H1 (cell line): ENCODE results near the gene RAB3C. TPM values are rescaled to one million over a fixed set of nuclear protein-coding genes. Genes with fewer than 3 reads are reported as not detected.

ENCODE experiments used
- CHD7 ChIP-seq: fragments of 300-600 bp; sonication (generic); IDR thresholded peaks from 2 replicates; pipeline ENCODE4 v1.7.1; 2012; ENCODE audit warnings: low read length, moderate library complexity, mild to moderate bottlenecking, inconsistent platforms; ENCODE audit not compliant: insufficient replicate concordance
- CREB1 ChIP-seq: IDR thresholded peaks from 2 replicates; pipeline ENCODE4 v1.6.1; 2012; ENCODE audit warnings: inconsistent platforms
- SP2 ChIP-seq: IDR thresholded peaks from 2 replicates; pipeline ENCODE4 v1.6.1; 2012; ENCODE audit warnings: mild to moderate bottlenecking, low read length, inconsistent platforms
- SRF ChIP-seq: IDR thresholded peaks from 2 replicates; pipeline ENCODE4 v1.6.1; 2011; ENCODE audit warnings: mild to moderate bottlenecking, low read depth, low read length, moderate library complexity
- polyA plus RNA-seq, 7 experiments: library from polyadenylated mRNA; depleted of rRNA in 3 of 7; stranded (reverse) in 5 of 7; unstranded in 2 of 7; fragments of >200 nt in 5 of 7; fragments of 200-250 nt in 2 of 7; gene quantifications; 1 replicate in 5 of 7; 2 replicates in 1 of 7; 4 replicates in 1 of 7; pipeline versions ENCODE4 v1.2.1 to v1.2.3, GENCODE V29; 2011 to 2013; ENCODE audit warnings: missing spikeins in 2 of 7, mixed read lengths in 2 of 7
- total RNA-seq: library from RNA; stranded (reverse); fragmentation: NEBNext Ultra II Directional; extraction: Animal tissue kit (Norgen Biotek cat#: 25700); gene quantifications from 2 replicates; pipeline ENCODE4 v1.2.1, GENCODE V29; 2021

Gene RAB3C
- total and polyA plus RNA-seq, 2 of the 8 experiments (the other 6 are each of a cell fraction or from before 2014, with no cell fraction given) = 14.7 to 18.3 TPM

GRCh38 chr5:58565033-58565432 is 17.8 kb upstream of the RAB3C start (continued):
- no peak for TF ChIP-seq CHD7
- TF ChIP-seq SP2 = no peak
- no peak for TF ChIP-seq CREB1
- TF ChIP-seq SRF = no peak
